ENCODE data around the gene CCZ1B.
"Not testable (repeated sequence)": the region's sequence is repeated elsewhere in the genome, so short reads cannot be mapped to it uniquely, and the experiment has no call there.

DNA sequence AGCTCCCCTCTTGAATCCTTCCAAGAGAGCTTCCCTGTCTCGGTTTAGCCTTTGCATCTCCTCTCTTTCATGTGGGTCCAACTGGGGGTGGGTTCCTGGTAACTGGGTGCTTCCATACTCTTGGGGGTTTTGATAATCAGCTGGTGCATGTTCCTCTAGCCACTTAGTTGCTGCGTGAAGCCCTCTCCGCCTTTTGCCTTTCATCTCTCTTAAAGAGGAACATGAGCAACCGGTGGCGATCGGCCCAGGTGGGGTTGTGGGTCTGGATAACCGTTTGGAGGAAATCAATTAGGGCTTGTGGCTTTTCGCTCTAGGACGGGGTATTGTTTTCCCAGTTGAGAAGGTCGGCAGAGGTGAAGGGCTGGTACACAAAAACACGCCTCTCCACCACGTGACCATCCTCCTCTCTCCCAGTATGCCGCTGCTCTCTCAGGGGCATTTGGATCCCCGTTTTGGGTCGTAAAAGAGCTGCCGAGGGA, 19.9 kb upstream of the CCZ1B start:
- not testable (repeated sequence) for TF ChIP-seq CTCF (IDR thresholded peaks at IDR 0.05; ENCODE audit: control extremely low read depth in 1 of 3, insufficient read depth in 1 of 3, low read depth in 1 of 3, low read length in 3 of 3); RBBP5 (IDR thresholded peaks at IDR 0.05; ENCODE audit: borderline replicate concordance, low read depth, low read length); POLR2AphosphoS5 (IDR thresholded peaks at IDR 0.05; ENCODE audit: low read depth, low read length); GTF2F1 (IDR thresholded peaks at IDR 0.05; ENCODE audit: borderline replicate concordance, low read depth, low read length); GABPA (IDR thresholded peaks at IDR 0.05; ENCODE audit: borderline replicate concordance, insufficient read depth, low read length)

Data from H1 (cell line).